IMR-90 (cell line): Measurements from ENCODE around the gene KIAA1614.

Experiments
- POLR2A ChIP-seq: IDR thresholded peaks from 2 replicates; pipeline ENCODE4 v1.6.1; 2012; ENCODE audit warnings: mild to moderate bottlenecking, low read depth, low read length
- TF ChIP-seq, protein P1 (sequence below): fragments of 150-350 bp; IDR thresholded peaks from 2 replicates; pipeline ENCODE4 v1.6.1; 2016; ENCODE audit warnings: low read depth, mild to moderate bottlenecking, low read length, moderate library complexity, borderline replicate concordance
- TF ChIP-seq, protein P2 (sequence below): conservative IDR thresholded peaks from 2 replicates; pipeline ENCODE4 v1.5.1; 2012; ENCODE audit warnings: mild to moderate bottlenecking, low read depth, low read length, improper control_type of control experiment

DNA sequence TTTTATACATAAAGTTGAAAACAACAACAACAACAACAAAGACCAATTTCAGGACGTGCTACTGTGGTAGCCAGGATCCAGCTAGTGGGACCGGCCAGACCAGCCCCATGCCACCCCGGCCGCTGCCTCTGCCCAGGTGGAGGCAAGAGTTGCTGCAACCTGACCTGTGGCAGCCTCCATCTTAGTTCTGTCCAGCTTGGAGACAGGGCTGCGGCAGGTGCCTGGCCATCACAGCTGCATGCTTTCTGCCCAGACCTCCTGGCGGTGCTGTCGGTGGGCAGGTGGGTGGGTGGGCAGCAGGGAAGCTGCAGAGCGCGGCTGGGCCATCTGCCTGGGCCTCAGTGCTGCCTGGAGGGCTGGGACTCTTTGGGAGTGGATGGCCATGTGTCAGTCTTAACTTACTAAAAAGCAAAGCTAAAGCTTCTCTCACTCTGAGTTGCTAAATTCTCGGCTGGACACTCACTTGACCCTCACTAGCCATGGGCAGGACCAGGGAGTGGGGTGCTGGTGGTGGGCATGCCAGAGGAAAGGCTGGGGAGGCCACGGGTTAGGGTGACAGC lies 38.6 kb downstream of the KIAA1614 start:
- TF ChIP-seq, protein P1, sequence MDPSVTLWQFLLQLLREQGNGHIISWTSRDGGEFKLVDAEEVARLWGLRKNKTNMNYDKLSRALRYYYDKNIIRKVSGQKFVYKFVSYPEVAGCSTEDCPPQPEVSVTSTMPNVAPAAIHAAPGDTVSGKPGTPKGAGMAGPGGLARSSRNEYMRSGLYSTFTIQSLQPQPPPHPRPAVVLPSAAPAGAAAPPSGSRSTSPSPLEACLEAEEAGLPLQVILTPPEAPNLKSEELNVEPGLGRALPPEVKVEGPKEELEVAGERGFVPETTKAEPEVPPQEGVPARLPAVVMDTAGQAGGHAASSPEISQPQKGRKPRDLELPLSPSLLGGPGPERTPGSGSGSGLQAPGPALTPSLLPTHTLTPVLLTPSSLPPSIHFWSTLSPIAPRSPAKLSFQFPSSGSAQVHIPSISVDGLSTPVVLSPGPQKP, result no peak
- TF ChIP-seq, protein P2, sequence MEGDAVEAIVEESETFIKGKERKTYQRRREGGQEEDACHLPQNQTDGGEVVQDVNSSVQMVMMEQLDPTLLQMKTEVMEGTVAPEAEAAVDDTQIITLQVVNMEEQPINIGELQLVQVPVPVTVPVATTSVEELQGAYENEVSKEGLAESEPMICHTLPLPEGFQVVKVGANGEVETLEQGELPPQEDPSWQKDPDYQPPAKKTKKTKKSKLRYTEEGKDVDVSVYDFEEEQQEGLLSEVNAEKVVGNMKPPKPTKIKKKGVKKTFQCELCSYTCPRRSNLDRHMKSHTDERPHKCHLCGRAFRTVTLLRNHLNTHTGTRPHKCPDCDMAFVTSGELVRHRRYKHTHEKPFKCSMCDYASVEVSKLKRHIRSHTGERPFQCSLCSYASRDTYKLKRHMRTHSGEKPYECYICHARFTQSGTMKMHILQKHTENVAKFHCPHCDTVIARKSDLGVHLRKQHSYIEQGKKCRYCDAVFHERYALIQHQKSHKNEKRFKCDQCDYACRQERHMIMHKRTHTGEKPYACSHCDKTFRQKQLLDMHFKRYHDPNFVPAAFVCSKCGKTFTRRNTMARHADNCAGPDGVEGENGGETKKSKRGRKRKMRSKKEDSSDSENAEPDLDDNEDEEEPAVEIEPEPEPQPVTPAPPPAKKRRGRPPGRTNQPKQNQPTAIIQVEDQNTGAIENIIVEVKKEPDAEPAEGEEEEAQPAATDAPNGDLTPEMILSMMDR, result no peak
- no peak for TF ChIP-seq POLR2A
